ENCODE data around the gene SLC16A5. TPM values are rescaled to one million over a fixed set of nuclear protein-coding genes. Genes with fewer than 3 reads are reported as not detected.
"Not testable (repeated sequence)": the region's sequence is repeated elsewhere in the genome, so short reads cannot be mapped to it uniquely, and the experiment has no call there.

SLC16A5 gene
- total RNA-seq, 1 donor from 2014 or later, result 0.88 TPM

GRCh38 chr17:75132018-75133000 lies 44.6 kb downstream of the SLC16A5 start:
- DNase-seq (ENCODE audit: low read depth), result not testable (repeated sequence)

- no peak for DNase-seq (ENCODE audit: low read depth)
Measured at GRCh38 chr17:75133001-75133400, 45.2 kb downstream of the SLC16A5 start.

DNA sequence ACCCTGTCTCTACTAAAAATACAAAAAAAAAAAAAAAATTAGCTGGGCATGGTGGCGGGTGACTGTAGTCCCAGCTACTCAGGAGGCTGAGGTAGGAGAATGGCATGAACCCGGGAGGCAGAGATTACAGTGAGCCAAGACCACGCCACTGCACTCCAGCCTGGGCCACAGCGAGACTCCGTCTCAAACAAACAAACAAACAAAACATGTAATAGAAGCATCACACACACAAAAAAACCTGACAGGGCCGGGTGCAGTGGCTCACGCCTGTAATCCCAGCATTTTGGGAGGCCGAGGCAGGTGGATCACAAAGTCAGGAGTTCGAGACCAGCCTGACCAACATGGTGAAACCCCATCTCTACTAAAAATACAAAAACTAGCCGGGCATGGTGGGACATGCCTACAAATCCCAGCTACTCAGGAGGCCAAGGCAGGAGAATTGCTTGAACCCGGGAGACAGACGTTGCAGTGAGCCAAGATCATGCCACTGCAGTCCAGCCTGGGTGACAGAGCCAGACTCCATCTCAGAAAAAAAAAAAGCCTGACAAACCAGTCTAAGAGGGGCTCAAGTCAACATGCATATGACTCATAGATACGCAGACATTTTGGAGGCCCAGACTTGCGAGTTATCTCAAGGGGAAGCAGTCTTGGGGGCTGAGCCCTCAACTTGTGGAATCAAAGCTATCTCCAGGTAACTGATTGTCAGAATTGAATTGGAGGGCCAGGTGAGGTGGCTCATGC lies 46.0 kb downstream of the SLC16A5 start:
- not testable (repeated sequence) for DNase-seq (ENCODE audit: low read depth)

GRCh38 chr17:75135452-75135851 lies 47.7 kb downstream of the SLC16A5 start:
- DNase-seq (ENCODE audit: low read depth), result no peak

DNA sequence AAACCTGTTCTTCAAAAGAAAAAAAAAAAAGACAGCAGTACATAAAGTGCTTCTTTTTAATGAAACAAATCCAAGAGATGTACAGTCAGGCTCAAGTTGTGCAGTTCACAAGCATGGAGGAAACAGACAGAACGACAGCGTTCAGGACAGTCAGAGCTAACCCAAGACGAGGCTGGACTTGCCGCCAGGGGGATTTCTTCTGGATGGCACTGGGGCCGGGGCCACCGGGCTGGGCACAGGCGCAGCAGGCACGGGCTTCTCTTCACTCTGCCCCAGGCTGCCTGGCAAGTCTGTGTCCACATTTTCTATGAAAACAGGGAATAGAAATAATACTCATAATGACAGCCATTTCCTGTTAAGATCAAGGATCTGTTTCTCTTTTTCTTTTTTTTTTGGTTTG lies 48.2 kb downstream of the SLC16A5 start:
- no peak for DNase-seq (ENCODE audit: low read depth)

GRCh38 chr17:75137762-75138161 lies 50.0 kb downstream of the SLC16A5 start:
- not testable (repeated sequence) for DNase-seq (ENCODE audit: low read depth)

GRCh38 chr17:75138519-75138918 lies 50.8 kb downstream of the SLC16A5 start:
- DNase-seq (ENCODE audit: low read depth), result peak; percentile 62

DNA sequence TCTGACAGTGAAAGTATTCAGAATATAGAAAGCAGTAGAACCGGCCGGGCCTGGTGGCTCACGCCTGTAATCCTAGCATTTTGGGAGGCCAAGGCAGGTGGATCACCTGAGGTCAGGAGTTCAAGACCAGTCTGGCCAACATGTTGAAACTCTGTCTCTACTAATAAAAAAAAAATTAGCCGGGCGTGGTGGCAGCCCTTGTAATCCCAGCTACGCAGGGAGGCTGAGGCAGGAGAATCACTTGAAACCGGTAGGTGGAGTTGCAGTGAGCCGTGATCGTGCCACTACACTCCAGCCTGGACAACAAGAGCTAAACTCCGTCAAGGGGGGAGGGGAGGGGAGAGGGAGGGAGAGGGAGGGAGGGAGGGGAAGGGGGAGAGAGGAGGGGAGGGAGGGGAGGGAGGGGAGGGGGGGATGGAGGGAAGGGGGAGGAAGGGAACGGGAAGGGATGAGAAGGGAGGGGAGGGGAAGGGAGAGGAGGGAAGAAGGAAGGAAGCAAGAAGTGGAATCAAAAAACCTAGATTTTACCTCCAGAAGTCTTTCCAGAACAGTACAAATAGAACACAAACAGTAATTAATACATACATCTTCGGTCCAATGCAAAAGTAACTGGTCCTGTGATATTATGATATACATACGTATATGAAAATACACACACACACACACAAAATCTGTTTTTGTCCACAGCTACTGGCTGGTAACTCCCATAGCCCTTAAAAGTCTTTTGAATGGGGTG lies 54.6 kb downstream of the SLC16A5 start:
- no peak for DNase-seq (ENCODE audit: low read depth)

DNA sequence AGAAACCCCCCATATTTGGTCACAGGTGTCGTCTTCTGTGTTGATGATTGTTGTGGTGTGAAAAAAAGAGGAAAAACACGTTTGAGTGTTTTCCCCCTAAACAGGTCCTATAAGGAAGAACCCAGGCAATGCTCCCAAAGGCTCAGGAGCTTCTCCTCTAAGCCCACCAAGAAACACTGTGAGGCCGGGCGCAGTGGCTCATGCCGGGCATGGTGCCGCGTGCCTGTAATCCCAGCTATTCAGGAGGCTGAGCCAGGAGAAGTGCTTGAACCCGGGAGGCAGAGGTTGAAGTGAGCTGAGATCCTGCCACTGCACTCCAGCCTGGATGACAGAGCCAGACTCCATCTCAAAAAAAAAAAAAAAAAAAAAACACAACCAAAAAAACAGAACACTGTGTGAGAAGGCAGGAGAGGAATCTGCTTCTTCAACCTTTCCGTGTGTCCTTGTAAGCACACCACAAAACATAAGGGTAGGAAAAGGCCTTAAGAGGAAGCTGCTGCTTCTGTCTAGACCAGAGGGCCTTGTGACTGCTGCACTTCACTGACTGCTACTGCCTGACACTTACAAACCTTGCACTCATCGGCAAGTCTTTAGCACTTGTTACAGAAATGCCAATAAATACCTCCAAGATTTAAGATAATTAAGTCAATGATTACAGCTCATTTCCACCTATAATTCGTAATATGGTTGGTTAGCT lies 57.2 kb downstream of the SLC16A5 start:
- no peak for DNase-seq (ENCODE audit: low read depth)

- no peak for DNase-seq (ENCODE audit: low read depth)
Measured at GRCh38 chr17:75146592-75146991, 58.8 kb downstream of the SLC16A5 start.

- no peak for DNase-seq (ENCODE audit: low read depth)
Measured at GRCh38 chr17:75147878-75148546, 60.3 kb downstream of the SLC16A5 start.

- no peak for DNase-seq (ENCODE audit: low read depth)
Measured at GRCh38 chr17:75151930-75152329, 64.2 kb downstream of the SLC16A5 start.

- no peak for DNase-seq (ENCODE audit: low read depth)
Measured at GRCh38 chr17:75152523-75152921, 64.8 kb downstream of the SLC16A5 start.

DNA sequence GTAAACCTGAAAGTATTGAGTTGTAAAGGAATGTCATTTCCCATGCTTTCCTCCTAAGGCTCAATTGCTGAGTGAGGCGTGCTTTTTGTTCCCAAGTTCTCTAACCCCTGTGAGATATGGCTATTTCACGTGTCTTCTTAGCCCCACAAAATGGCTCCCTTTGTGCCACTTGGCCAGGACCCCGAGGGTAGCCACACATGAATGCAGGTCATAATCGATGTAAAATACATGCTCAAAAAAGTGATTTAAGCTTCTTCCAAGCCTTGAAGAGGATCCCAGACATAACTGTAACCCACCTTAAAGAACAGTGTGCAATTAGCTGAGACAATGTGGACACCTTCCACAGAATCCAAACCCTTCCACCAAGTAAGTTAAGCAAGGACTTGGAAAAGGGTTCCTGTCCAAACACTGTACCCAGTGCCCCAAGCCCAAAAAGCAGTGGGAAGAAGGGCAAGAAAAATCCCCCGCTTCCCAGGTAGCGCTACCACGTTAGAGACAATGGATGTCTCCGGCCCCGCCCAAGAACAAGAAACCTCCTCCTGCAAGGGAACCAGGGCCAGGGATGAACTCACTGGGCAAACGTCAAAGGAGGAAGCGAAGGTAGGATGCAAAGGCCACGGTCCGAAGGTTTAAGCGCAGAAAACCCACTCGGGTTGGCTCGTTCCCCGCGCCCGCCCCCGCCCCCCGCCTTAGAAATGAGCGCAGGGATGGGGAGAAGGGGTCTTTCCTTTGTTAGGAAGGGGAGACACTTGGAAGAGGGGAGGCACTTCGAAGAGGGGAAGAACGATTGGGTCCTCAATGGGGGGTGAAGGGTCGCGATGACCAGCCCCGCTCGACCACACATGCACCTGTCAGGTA lies 65.4 kb downstream of the SLC16A5 start:
- no peak for DNase-seq (ENCODE audit: low read depth)

DNA sequence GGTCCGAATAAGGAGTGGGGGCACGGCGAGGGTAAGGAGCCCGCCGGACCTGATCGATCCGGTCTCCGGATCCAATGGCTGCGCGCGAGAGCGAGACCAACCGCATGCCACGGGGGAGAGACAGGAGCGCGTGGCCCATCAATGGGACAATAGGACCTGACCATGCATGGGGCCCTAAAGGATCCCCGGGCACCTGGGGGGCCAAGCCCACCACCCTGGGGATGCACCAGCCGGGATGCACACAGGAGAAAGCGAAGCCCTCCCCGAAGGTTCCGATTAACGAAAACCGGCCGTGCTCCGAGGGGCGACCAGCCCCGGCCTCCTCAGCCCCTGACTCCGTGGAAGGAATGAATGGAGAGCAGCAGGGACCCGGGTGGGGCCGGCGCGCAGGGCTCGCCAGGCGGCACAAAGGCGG lies 66.0 kb downstream of the SLC16A5 start:
- peak; percentile 33 for DNase-seq (ENCODE audit: low read depth)

- DNase-seq (ENCODE audit: low read depth), result peak; percentile 100
Measured at GRCh38 chr17:75154195-75155106, 66.7 kb downstream of the SLC16A5 start, which contains the start of gene JPT1. Gene JPT1 (minus strand): TSS chr17:75154512. CDS start chr17:75154397, 115 bp downstream.

DNA sequence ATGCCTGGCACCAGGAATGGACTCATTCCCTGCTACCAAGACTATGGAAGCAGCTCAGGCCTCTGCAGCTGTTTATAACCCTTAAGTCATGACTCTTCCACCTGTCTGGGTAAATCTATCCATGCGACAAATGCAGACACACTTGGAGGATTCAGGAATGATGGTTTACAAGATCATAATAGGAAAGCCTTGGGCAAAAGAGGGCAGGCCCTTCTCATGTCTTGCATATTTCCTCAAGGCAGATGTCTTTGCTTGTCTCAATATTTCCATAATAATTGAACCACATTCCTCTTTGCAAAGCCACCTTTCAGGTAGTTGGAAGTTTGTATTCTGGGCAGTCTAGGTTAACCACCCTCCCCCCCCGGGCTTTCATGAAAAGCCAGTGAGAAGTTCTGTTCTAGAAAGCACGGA lies 67.4 kb downstream of the SLC16A5 start:
- DNase-seq (ENCODE audit: low read depth), result peak; percentile 97
